HTERT RPE-1 (cell line): Measurements from ENCODE around the gene AGTR1.

ENCODE experiments used
- in situ Hi-C: fragments of 300-500 bp; cut with MboI; formaldehyde crosslinking; loops from 4 replicates; pipeline ENCODE4 v1.14.3; 2020; ENCODE audit warnings: low sequenced_read_pairs

The AGTR1 gene

DNA sequence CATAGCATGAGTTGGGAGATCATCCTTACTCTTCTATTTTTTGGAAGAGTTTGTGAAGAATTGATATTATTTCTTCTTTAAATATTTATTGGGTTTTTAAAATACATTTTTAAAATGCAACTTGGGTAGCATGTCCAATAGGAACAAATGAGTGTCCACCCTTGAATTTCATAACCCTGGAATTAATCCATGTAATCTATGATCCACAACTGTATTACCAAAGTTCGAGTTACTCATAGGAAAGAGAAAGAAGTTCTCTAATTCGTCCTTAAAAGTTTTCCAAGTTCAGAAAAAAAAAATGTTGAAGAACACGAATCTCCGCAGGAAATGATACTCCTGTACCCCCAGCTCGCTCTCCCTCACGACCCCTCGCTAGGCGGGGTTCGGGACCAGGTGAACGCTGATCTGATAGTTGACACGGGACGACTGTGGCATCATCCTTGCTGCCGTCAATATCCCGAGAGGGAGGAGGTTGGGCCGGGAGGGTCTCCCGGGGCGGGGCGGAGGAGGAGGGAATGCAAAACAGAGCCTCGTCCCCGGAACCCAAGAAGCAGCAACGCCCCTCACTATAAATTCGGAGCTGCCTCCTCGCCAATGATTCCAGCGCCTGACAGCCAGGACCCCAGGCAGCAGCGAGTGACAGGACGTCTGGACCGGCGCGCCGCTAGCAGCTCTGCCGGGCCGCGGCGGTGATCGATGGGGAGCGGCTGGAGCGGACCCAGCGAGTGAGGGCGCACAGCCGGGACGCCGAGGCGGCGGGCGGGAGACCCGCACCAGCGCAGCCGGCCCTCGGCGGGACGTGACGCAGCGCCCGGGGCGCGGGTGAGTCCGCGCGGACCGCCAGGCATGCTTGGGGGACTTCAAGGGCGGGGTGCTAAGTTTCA is at the start of gene AGTR1:
TSS of gene AGTR1 (plus strand) at position 598 of the 884 bp plus-strand sequence. CDS start 43,133 bp downstream, outside the sequence.
- in situ Hi-C loops: no loop called here

DNA sequence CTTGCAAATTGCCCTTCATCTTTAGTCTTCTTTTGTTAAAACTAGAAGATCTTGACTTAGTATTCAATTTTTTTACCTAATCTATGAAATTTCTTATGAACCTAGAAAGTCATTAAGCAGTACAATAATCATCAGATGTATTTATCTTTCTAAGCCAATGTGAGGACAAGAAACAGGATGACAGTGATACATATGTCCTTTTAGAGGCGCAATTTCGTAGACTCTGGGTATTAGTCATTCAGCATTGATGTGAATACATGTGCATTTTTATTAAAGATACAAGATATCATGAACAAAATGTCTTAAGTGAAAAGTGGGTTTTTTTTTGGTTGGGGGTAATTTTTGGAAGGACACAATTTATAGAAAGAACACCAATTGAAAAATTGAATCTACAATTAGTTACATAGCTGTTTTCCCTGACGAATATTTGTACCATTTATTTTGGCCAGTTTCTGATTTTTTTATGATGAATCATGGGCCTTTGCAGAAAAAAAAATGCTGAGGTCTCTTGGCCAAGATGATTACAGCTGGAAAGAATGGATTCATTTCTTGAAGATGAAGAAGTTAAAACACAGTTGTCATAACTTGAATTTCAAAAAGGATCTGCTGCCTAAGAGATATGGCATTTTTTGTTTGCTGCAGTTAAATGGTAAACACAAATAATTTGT is 48.9 kb upstream of the AGTR1 start:
- in situ Hi-C loops: no loop called here

DNA sequence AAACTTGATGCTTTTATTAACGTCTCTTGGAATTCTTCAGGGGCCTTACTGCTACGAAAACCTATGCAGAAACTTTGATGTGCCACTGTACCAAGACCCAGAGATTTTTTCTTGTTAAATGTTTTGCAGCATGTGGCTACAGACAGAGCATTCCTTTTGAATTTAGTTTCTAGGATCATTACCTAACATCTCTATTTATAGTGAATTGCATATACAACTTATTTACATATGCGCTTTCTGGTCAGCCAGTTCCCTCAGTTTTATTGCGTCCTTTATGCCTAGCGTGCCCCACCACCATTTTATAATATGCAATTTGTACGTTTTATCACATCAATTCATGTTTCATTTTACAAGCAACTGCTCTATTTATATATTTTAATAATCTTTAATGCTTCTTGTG is 46.2 kb upstream of the AGTR1 start:
- in situ Hi-C loops: no loop called here

DNA sequence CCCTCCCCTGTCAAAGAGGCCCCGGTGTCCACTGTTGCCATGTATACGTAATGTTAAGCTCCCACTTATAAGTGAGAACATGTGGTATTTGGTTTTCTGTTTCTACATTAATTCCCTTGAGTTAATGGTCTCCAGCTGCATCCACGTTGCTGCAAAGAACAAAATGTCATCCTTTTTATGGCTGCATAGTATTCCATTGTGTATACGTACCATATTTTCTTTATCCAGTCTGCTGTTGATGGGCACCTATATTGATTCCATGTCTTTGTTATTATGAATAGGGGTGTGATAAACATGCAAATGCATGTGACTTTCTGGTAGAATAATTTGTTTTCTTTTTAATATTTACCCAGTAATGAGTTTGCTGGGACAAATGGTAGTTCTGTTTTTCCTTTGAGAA is 43.3 kb upstream of the AGTR1 start:
- in situ Hi-C loops: no loop called here

DNA sequence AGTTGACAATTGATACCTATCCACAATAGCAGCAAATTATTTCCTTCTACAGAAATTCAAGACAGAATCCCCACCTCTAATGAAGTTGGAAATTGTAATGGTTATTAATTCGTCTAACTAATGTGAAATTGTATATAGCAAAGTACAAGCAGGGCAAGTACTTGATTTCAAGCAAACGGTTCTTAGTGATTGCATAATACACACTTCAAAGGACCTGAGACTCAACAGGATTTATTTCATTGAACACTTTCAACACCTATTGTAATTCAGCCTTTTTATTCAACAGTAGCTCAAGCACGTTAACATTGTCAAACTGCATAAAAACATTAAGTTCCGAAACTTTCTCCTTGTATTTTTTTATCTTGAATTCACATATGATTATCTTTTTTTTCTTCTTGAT is 40.2 kb upstream of the AGTR1 start:
- in situ Hi-C loops: no loop called here

DNA sequence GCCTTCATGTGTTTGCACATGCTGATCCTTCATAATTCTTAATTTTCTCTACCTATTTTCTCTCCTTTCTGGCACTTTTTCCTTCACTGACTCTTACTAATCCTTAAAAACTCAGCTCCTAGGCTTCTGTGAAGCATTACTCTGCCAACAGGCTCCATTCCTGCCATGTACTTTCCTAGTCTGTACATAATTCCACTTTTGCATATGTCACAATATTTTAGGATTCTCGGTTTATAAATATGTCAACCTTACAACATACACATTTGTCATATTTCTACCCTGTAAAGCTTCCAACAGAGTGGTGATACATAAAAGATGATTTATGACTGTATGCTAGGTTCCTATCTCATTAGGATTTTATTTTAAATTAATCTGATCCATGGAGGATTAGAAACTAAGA is 38.2 kb upstream of the AGTR1 start:
- in situ Hi-C loops: no loop called here

DNA sequence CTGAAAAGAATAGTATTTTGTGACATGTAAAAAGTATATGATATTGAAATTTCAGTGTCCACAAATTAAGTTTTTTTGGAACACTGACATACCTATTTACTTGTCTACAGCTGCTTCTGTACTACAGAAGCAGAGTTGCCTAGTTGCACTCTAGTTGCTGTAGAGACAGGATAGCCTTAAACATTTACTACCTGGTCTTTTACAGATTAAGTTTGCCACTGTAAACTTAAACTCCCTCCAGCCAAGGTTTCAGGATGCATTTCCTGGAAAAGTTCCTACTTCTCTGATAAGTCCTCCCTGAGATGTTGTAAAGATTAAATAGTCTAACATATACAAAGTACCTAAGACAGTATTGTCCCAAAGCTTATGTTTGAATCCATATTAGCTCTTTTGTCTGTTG is 17.4 kb upstream of the AGTR1 start:
- in situ Hi-C loops: no loop called here

DNA sequence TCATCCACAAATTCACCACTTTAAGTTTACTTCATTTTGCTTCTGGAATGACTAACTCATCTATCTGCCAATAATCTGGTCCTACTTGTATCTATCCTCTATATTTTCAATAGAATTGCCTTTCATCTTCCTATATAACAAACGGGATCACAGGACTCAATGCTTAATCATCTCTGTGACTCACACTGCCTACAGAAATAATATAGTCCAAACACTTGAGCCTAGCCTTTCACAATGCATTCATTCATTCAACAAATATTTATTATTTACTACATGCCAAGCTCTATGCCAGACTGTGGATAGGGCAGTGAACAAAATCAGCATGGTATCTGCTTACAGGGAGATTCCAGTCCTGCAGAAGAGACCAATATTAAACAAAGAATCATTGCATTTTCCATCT is 16.6 kb upstream of the AGTR1 start:
- in situ Hi-C loops: no loop called here

DNA sequence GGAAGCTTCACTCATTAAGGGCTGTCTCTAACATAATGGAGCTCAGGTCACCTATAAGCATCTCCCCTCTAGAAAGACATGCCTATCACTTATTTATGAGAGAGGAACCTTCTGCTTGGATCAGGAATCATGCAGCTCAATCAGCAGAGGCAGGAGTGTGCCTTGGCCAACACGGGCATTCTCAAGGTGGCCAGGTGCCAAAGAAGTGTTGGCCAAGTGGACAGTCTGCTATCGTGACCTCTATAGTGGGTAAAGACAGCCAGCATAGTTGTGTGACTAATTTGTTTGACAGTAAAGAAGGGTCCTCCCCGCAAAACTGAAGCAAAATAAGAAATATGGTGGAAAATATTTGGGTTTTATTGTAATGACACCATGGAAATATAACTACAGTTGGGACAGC is 14.7 kb upstream of the AGTR1 start:
- in situ Hi-C loops: no loop called here

DNA sequence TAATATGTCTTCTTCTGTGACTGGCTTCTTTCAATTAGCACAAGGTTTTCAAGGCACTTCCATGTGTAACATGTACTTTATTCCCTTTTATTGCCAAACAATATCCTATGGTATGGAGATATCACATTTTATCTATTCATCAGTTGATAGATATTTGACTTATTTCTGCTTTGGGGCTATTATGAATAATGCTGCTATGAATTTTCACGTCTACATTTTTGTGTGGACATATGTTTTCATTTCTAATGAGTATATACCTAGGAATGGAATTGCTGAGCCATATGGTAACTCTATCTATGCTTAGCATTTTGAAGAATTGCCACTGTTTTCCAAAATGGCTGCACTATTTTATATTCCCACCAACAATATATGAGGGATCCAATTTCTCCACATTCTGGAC is 3.6 kb upstream of the AGTR1 start:
- in situ Hi-C loops: no loop called here

DNA sequence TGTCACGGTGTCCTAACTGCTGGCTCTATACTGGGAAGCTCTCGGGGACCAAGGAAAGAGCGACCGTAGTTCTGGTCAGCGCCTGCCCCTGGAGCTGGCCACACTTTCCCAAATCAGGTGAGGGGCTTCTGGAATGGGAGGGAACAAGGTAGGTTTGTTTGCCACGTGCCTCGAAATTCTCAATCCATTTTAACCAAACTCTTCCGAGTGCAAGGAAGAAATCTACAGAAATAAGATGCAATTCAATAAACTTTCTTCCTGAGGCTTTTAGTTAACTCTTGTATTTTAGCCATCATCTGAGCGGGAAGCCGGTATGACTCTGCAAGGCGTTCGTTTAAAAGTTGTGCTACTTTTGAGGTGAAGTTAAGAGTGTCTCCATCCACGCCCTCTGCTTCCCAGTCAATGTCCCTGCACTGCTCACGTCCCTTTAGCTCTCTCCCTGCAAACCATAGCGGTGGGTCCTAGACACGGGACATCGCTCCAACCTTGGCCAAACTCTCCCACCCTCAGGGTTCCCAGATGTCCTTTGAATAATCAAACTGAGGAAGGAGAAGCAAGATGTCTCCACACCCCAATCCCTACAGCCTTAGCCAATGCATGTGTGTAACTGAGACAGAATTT is 597 bp downstream of the AGTR1 start:
- in situ Hi-C loops: no loop called here

DNA sequence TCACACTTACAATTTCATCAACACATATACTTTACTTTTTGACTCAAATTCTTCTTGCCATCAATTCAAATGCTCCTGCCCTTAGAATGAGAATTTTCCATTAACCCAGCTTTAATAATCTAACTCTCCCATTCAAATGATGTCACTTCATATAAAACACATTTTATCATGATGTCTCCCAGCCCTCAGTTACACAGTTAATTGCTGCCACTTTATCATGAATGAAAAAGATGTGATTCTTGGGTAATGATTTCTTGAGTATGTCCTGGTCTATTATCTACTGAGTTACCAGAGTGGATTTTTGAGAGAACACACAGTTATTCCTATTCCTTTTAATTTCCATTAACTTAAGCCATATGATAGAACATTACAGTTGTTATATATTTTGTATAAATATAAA is 7.6 kb downstream of the AGTR1 start:
- in situ Hi-C loops: no loop called here

DNA sequence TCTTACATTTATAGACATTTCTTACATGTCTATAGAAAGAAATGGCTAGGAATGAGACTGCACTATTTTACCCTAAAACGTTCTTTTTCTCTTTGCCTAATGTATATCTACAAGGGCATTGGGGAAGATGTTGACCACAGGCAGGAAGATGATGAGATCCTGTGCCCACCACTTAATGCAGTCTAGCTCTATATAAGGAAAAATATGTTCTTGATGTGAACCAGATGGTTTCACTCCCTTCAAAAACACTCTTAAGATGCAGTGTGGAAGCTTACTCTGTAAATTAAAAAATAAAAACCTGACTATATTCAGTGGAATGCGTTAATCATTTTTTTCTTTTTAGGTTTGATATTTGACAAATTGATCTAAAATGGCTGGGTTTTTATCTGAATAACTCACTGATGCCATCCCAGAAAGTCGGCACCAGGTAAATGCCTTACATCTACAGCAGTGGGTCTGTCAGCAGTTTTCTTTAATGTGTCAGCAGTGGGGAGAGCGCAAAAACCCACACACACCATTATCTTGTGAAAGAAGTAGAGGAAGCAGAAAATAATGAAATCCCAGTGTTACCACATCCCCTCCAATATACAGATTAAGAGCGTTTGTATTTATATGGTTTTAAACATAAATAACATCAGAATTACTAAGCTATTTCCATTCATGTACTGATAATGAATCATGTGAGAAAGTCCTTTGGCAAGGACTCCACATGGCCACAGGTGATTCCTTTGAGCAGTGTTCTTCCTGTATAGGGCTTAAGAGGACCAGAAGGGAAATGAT is 10.1 kb downstream of the AGTR1 start:
- in situ Hi-C loops: no loop called here

DNA sequence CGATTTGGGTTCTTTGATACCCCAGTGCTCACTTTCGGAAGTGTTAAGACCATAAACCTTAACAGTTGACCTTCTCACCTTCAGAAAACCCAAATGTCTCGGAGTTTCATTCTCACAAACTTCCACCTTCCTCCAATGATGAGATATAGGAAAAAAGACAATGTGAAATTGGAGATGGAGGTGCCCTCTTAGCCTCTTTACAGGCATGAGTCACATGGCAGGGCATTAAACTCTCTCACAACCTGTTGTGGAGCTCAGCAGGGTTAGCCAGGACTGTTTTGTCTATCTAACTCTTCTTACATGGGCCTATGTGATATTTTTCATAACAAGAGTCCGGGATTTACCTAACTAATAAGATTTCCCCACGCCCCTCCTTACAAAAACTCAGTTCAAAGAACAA is 10.7 kb downstream of the AGTR1 start:
- in situ Hi-C loops: no loop called here

DNA sequence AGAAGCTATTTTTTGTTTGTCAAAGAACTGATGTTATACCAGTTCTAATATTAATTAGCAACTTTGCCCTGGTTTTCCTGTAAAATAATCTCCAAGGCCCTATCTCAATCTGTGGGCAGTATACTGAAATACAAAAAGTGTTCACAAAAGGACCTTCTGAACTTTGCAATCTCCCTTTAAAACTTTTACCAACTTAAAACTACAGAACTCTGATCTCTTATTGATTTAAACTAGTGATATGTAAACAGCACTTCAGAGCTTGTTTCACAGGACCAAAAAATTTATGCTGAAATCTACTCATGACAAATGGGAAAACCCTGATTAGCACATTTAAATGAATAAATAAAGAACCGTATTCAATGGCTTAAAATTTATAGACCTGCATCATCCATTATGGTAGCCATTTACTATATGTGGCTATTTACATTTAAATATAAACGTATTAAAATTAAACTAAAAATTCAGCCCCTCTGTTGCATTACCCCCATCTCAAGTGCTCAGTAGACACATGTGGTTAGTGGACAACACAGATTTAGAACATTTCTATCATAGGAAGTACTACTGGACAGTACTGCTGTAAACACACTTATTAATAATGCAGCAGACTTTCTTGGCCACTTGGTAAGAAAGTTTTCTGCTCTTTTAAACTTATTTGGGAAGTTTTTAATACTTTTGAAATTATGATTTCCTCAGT is 12.0 kb downstream of the AGTR1 start:
- in situ Hi-C loops: no loop called here

DNA sequence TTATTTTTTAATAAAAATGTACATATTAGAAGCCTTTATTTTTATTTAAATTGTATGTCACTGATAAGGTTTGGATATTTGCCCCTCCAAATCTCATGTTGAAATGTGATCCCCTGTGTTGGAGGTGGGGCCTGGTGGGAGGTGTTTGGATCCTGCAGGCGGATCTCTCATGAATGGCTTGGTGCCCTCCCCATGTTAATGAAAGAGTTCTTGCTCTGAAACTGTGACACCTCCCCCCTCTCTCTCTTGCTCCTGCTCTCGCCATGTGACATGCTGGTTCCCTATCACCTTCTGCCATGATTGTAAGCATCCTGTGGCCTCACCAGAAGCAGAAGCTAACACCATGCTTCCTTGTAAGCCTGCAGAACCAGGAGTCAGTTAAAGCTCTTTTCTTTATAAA is 13.0 kb downstream of the AGTR1 start:
- in situ Hi-C loops: no loop called here

DNA sequence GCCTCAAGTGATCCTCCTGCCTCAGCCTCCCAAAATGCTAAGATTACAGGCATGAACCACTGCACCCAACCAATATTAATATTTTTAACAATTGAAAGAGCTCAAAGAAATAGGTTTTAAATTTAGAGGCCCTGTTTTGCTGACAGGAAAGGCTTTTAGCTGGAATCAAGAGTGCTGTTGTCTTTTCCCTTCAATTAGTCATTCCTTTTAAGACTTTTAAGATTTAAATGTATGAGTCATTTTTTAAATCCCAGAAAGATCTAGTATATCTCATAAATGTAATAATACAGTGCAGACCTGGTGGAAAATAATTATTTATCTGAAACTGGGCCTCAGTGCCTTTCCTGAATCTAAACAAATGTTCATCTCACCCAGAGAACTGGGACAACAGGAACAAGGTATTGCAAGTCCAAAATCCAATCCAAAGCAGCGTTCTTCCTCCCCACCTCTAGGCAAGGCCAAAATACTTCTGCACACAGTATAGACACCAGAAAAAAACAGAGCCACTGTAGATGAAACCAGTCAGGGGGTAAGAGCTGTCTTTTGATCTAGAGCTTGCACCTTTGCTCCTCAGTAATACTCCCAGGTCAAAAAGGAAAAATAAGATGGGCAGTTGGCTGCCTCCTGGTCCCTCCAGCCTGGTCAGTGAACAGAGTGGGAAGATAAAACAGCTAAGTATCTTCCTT is 14.4 kb downstream of the AGTR1 start:
- in situ Hi-C loops: no loop called here

DNA sequence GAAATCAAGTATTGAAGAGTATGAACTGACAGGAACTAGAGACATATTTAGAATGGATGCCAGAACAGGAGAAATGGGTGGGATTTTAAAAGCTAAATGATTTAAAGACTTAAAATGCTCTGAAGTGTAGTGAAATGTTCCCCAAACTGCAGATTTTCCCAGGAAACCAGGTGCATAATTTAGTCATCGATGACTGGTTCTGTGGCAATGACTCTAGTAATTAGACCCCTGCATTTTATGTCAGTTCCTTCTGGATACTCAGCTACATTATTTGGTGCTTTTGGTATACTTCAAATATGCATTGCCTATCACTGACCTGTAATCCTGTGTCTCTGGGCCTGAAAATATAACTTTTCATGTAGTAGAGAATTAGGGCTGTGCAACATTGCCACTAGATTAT is 16.8 kb downstream of the AGTR1 start:
- in situ Hi-C loops: no loop called here

DNA sequence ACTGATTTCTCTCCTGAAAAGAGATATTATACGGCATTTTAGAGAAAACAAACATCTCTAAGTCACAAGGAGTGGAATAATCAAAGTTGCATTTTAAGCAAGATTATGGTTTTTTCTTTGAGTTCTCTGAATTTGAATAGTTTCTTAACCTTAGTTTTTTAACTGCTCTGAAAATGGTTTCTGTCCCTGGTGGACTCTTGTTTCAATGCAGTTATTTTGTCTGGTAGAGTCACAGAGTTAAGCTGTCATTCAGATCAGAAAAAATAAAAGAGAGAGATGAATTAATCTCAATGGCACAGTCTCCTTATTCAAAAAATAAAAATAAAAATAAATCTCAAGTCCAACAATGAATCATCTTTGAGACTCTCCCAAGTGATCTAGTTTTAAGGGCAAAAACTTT is 19.0 kb downstream of the AGTR1 start:
- in situ Hi-C loops: no loop called here
